ENCODE measurements around the gene ZNF385D. TPM values are rescaled to one million over a fixed set of nuclear protein-coding genes. Genes with fewer than 3 reads are reported as not detected.

ZNF385D gene
- total RNA-seq, 1 experiment from 2014 or later = not detected

DNA sequence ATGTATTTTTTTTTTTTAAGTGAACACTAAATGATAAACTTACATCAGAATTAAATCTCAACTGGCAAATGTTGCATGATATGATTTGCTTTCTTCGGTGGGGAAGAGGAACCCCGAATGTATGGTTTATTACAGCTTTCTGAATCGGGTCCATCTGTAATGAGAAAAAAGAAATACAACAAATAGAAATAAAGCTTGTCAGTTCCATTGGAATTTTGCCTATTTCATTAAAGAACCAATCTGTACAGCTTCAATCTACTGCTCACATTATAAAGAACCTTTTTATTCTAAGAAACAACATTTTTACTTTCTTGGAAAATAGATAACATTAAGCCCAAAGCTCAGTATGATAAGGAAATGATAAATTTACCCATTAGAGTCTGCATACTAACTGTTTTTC is 186.5 kb downstream of the ZNF385D start:
- Mint-ChIP-seq H3K27ac (ENCODE audit: unreplicated experiment) (no peak overlapping the region), H3K36me3 (ENCODE audit: insufficient read depth, unreplicated experiment) (no peaks in the 10 kb centered on the region), H3K27me3 (ENCODE audit: insufficient read depth, unreplicated experiment) (peaks cover 2% of the 10 kb centered on the region), H3K9me3 (ENCODE audit: unreplicated experiment) (no peaks in the 10 kb centered on the region), H3K4me3 (ENCODE audit: unreplicated experiment) (no peak overlapping the region), H3K4me1 (ENCODE audit: low read depth, unreplicated experiment) (no peaks in the 10 kb centered on the region)
- ChIA-PET CTCF (no interaction called here), POLR2A (no interaction called here)
- H3K36me3 ChIP-seq (ENCODE audit: control insufficient read depth, insufficient read depth, low read length) = no peaks in the 10 kb centered on the region
- H3K4me3 ChIP-seq (ENCODE audit: low read depth, low read length) = no peak overlapping the region
- BruUV-seq (replicated peaks) = no TSS peak
- no peaks in the 10 kb centered on the region for H3K27me3 ChIP-seq (replicated peaks; ENCODE audit: control insufficient read depth, insufficient read depth, low read length)
- H3K9me3 ChIP-seq = no peaks in the 10 kb centered on the region
- DNase-seq = no peak
- intact Hi-C loops (cut with micrococcal nuclease; ENCODE audit: unreplicated experiment) = no loop called here
- no peaks in the 10 kb centered on the region for H3K4me1 ChIP-seq
- TF ChIP-seq, protein P1, sequence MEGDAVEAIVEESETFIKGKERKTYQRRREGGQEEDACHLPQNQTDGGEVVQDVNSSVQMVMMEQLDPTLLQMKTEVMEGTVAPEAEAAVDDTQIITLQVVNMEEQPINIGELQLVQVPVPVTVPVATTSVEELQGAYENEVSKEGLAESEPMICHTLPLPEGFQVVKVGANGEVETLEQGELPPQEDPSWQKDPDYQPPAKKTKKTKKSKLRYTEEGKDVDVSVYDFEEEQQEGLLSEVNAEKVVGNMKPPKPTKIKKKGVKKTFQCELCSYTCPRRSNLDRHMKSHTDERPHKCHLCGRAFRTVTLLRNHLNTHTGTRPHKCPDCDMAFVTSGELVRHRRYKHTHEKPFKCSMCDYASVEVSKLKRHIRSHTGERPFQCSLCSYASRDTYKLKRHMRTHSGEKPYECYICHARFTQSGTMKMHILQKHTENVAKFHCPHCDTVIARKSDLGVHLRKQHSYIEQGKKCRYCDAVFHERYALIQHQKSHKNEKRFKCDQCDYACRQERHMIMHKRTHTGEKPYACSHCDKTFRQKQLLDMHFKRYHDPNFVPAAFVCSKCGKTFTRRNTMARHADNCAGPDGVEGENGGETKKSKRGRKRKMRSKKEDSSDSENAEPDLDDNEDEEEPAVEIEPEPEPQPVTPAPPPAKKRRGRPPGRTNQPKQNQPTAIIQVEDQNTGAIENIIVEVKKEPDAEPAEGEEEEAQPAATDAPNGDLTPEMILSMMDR (IDR thresholded peaks at IDR 0.05; ENCODE audit: insufficient read depth in 1 of 2, low read depth in 1 of 2, low read length in 1 of 2, severe bottlenecking in 1 of 2, unreplicated experiment in 1 of 2) = no peak

DNA sequence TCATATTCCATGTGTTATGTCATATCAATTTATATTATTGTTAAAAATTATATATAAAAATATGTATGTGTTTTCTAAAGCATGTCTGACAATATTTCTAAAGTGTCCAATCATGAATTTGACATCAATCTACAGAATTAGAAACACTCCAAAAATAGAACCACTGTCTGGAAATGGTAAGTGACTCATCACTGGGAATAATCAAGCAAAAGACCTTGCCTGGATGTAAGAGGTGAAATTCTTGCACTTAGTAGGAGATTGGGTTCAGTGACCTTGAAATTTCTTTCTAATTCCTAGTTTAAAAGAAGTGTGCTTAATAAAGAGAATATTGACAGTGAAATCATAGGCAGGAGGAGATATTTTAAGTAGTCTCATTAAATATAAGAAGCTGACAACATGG is 188.8 kb downstream of the ZNF385D start:
- Mint-ChIP-seq H3K27me3 (ENCODE audit: insufficient read depth, unreplicated experiment) (peaks cover 6% of the 10 kb centered on the region), H3K36me3 (ENCODE audit: insufficient read depth, unreplicated experiment) (no peaks in the 10 kb centered on the region), H3K9me3 (ENCODE audit: unreplicated experiment) (peaks cover 11% of the 10 kb centered on the region), H3K4me3 (ENCODE audit: unreplicated experiment) (no peak overlapping the region), H3K4me1 (ENCODE audit: low read depth, unreplicated experiment) (no peaks in the 10 kb centered on the region), H3K27ac (ENCODE audit: unreplicated experiment) (no peak overlapping the region)
- DNase-seq = no peak
- H3K9me3 ChIP-seq = no peaks in the 10 kb centered on the region
- H3K36me3 ChIP-seq (ENCODE audit: control insufficient read depth, insufficient read depth, low read length) = no peaks in the 10 kb centered on the region
- H3K4me3 ChIP-seq (ENCODE audit: low read depth, low read length) = no peak overlapping the region
- TF ChIP-seq, protein P1 (IDR thresholded peaks at IDR 0.05; ENCODE audit: insufficient read depth in 1 of 2, low read depth in 1 of 2, low read length in 1 of 2, severe bottlenecking in 1 of 2, unreplicated experiment in 1 of 2) = no peak
- H3K27me3 ChIP-seq (replicated peaks; ENCODE audit: control insufficient read depth, insufficient read depth, low read length) = no peaks in the 10 kb centered on the region
- CTCF ChIA-PET = no interaction called here
- no TSS peak for BruUV-seq (replicated peaks)
- no peaks in the 10 kb centered on the region for H3K4me1 ChIP-seq
- intact Hi-C loops (cut with micrococcal nuclease; ENCODE audit: unreplicated experiment) = no loop called here
- POLR2A ChIA-PET = no interaction called here

DNA sequence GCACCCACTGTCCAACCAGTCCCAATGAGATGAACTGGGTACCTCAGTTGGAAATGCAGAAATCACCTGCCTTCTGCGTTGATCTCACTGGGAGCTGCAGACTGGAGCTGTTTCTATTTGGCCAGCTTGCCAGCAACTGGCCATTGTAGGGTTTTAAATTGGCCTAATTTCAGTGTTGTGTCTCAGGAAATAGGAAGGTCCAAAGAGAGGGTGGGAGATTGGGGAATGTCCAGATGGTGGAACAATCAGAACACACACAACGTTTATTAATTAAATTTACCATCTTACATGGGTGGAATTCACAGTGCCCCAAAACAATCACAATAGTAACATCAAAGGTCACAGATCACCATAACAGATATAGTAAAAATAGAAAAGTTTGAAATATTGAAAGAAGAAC is 189.5 kb downstream of the ZNF385D start:
- H3K9me3 ChIP-seq = no peaks in the 10 kb centered on the region
- peaks cover 11% of the 10 kb centered on the region for H3K9me3 Mint-ChIP-seq (ENCODE audit: unreplicated experiment)
- H3K27me3 ChIP-seq (replicated peaks; ENCODE audit: control insufficient read depth, insufficient read depth, low read length) = no peaks in the 10 kb centered on the region
- H3K4me3 ChIP-seq (ENCODE audit: low read depth, low read length) = no peak overlapping the region
- ChIA-PET CTCF (no interaction called here), POLR2A (no interaction called here)
- no peaks in the 10 kb centered on the region for H3K36me3 Mint-ChIP-seq (ENCODE audit: insufficient read depth, unreplicated experiment)
- H3K27me3 Mint-ChIP-seq (ENCODE audit: insufficient read depth, unreplicated experiment) = peaks cover 6% of the 10 kb centered on the region
- no peak overlapping the region for H3K27ac Mint-ChIP-seq (ENCODE audit: unreplicated experiment)
- H3K4me3 Mint-ChIP-seq (ENCODE audit: unreplicated experiment) = no peak overlapping the region
- TF ChIP-seq, protein P1 (IDR thresholded peaks at IDR 0.05; ENCODE audit: insufficient read depth in 1 of 2, low read depth in 1 of 2, low read length in 1 of 2, severe bottlenecking in 1 of 2, unreplicated experiment in 1 of 2) = no peak
- H3K4me1 Mint-ChIP-seq (ENCODE audit: low read depth, unreplicated experiment) = no peaks in the 10 kb centered on the region
- no peaks in the 10 kb centered on the region for H3K36me3 ChIP-seq (ENCODE audit: control insufficient read depth, insufficient read depth, low read length)
- no peaks in the 10 kb centered on the region for H3K4me1 ChIP-seq
- BruUV-seq (replicated peaks) = no TSS peak
- no peak for DNase-seq
- intact Hi-C loops (cut with micrococcal nuclease; ENCODE audit: unreplicated experiment) = no loop called here

Data from Caco-2 (cell line).